HG03520 (cell line): ENCODE results near the gene ADAMTSL1.

Experiments
- ATAC-seq: cut with Tn5 transposase; IDR thresholded peaks from one replicate; pipeline ENCODE4 v1.9.1; 2021; ENCODE audit warnings: mild to moderate bottlenecking, moderate library complexity; ENCODE audit not compliant: unreplicated experiment

ADAMTSL1 gene

DNA sequence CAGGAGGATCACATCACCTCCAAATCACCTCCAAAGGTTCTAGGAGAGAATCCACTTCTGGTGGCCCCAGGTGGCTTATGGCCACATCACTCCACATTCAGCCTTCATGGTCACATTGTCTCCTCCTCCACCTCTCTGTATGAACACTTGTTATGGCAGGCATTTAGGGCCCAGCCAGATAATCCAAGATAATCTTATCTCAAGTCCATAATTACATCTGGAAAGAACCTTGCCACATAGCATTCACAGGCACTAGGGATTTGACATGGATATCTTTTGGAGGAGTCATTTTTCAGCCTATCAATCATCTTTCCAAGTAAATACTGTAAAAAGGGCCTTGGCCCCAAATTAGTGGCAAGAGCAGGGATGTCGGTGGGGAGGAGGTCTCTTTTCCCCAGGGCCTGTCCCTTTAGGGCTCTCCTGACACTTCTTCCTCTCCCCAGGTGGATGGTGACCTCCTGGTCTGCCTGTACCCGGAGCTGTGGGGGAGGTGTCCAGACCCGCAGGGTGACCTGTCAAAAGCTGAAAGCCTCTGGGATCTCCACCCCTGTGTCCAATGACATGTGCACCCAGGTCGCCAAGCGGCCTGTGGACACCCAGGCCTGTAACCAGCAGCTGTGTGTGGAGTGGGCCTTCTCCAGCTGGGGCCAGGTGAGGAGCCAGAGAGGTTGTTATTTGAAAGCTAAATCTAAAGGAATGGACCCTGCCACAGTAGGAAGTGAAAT lies 418.2 kb downstream of the ADAMTSL1 start:
- ATAC-seq = no peak

DNA sequence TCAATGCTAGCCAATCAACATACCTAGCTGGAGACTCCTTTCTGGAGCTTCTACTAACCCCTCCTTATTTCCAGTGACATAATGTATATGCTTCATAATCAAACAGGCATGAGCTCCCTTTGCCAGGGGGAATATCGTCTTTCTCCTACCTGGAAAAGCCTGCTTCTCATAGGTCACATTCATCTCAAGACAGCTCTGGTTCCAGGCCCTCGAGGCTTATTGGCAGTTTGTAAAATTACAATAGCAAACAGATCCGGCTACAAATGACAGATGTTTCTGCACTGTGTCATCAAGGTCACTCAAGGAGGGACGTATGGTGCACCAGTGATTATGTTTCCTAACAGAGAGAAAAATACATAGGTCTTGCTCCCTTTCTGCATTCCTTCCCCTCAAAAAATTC lies 419.1 kb downstream of the ADAMTSL1 start:
- ATAC-seq = no peak

DNA sequence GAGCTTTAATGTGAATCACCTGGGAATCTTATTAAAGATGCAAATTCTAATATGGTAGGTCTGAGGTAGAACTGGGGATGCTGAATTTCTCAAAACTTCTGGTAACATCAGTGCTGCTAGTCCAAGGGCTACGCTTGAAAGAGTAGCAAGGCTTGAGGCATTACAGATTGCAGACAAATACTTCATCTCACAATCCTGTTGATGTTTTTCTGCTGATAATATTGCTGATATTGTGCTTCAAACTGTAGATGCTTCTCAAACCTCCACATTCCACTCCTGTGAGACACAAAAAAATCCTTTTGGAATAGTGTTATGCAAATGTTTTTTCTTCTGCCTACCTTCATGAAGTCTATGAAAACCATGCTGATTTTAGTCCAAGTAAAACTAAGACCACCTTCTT lies 419.5 kb downstream of the ADAMTSL1 start:
- no peak for ATAC-seq

DNA sequence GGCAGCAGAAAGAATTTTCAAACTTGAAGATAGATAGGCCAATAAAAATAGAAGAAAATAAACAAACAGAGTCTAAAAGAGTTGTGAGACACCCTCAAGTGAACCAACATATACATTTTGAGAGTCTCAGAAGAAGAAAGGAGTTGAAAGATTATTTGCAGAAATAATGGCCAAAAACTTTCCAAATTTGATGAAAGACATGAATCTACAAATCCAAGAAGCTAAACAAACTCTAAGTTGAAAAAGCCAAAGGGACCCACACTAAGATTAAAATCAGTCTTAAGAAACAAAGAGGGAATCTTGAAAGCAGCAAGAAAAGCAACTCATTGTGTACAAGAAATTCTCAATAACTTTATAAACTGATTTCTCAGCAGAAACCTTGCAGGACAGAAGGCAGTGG lies 422.1 kb downstream of the ADAMTSL1 start:
- no peak for ATAC-seq

DNA sequence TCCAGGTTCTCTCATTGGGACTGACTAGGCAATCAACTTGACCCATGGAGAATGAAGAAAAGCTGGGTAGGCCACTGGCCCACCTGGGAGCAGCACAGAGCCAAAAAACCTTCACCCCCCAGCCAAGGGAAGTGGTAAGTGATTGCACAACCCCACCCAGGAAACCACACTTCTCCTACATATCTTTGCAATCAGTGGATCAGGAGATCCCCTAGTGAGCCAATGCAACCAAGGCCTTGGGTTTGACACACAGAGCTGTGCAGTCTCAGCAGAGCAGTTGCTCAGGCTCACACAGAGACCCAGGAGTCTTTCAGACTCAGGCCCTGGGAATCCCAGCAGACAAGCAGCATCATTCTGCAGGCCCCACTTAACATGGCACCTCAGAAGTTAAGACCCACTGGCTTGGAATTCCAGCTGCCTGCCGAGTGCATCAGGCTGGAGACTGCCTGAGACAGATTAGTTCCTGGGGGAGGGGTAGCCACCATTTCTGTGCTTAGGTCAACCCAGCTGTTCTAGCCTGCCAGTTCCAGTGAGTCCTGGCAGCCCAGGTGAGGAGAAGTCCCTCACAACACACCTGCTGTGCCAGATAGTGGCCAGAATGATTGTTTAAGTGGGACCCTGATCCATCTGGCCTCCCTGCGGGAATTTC lies 422.7 kb downstream of the ADAMTSL1 start:
- ATAC-seq = no peak

DNA sequence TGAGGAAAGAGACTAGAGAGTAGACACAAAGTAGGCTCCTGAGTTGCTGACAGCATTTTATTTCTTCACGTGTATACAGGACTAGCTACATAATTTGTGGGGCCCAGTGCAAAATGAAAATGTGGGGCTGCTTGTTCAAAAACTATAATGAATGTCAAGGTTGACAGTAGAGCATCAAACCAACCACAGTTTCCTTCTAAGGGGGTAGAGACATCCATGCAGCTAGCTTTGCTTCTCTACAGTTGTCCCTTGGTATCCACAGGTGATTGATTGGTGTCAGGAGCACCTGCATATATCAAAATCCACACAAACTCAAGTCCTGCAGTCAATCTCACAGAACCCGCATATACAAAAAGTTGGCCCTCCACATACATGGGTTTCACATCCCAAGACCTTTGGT lies 429.5 kb downstream of the ADAMTSL1 start:
- ATAC-seq = no peak

DNA sequence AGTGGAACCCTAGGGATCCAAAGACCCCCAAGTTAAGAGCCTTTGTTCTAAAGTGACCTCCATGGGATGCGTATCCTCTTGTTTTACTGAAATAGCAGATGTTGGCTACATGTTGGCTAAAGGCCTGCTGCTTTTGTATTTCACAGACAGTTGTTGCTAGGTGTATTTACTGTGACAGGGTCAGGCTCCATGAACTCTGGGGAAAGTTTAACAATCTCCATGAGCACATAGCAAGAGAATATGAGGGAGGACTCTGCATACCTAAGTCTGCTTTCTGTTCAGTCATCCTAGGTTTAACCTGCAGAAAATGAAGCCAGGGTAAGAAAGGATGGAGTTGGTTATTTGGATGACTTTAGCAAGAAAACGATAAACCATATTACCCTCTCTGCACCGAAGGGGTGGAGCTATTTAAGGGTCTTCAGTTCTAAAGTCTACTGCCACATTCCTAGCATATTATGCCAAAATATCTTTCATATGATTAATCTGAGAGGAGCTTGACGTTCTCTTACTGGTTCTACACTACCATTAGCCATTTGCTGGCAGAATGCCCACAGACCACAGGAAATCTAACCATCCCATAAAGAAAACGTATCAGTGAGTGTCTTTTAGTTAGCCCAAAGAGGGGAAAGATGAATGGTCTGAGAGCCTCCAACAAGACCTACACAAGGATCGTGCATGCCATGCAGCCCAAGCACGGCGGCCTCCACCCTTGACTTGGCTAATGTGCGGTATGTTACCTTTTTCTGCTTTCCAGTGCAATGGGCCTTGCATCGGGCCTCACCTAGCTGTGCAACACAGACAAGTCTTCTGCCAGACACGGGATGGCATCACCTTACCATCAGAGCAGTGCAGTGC lies 431.3 kb downstream of the ADAMTSL1 start:
- ATAC-seq = no peak

DNA sequence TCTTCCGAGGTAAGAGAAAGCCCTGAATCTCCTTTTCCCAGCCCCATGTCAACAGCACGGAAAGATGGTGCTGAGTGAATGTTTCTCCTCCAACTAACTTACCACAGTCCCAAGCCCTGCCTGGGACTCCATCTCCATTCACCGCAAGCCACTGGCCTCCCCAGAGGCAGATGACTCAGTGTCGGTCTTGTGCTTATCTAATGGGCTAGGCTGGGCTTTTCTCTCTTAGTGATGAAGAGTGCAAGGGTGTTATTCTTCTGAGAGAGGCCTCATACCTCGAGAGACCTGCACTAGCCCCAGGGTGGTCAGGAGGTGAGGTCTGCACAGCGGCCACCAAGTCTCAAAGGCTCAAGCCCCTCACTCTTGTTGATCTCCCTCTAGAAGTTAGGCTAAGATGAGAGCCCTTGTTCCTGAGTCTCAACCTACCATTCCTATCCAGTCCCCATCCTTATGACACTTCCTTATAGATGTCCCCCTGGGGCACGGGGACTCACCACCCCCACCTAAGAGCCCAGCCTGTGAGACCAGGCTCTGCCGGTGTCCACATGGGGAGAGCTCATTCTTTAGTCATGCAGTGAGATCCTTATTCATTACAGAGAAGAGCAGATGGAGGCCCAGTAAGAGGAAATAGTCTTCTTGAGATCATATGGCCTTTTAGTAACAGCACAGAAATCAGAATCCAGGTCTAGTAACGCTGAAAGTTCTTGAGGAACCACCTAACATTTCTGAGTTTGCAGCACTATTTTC lies 432.1 kb downstream of the ADAMTSL1 start:
- no peak for ATAC-seq

DNA sequence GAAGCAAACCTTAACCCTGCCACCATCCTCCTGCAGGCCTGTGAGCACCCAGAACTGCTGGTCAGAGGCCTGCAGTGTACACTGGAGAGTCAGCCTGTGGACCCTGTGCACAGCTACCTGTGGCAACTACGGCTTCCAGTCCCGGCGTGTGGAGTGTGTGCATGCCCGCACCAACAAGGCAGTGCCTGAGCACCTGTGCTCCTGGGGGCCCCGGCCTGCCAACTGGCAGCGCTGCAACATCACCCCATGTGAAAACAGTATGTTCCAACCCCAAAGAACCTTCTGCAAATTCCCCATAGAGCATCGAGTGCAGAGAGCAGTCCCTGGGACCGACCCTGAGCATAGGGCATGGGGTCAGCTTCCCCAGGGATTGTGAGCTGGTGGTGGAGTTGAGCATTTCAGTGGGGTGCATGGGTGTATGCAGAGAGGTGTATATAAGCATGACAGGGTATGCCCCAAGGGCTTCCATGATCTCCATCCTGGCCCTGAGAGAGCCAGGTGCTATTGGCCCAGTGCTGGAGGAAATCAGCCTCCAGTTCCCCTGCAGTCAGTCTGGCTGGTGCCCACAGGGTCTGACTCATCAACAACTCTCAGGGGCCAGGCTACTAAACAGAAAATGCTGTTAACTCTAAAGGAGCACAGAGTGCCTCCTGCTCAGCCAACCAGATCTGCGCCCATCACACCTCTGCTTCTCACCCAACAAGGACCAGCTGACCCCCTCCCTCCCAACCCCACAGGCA lies 432.9 kb downstream of the ADAMTSL1 start:
- no peak for ATAC-seq

DNA sequence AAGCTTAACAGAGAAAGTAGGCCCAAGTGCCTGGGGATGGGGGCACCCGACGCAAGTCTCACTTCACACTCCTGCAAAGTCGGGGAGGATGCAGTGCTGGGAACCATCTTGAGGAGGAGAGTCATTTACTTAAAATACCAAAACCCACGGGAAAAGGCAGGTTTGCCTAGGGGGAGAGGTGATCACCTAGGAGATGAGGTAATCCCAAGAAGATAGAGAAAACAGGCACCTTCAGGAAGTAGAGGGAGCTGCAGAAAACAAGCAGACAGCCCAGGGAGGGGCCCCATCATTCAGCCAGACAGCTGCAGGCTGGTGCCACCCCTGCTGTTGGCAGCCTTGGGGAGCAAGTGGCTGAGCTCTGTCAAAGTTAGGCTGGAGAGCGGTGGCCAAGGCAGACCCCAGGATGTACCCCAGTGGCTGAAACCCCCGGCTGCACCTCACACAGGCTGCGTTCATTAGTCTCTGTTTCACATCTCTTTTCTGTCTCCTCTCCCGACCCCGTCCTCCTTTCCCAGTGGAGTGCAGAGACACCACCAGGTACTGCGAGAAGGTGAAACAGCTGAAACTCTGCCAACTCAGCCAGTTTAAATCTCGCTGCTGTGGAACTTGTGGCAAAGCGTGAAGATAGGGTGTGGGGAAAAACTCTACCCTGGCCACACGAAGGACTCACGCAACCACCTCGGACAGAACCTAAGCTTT lies 434.1 kb downstream of the ADAMTSL1 start:
- no peak for ATAC-seq

DNA sequence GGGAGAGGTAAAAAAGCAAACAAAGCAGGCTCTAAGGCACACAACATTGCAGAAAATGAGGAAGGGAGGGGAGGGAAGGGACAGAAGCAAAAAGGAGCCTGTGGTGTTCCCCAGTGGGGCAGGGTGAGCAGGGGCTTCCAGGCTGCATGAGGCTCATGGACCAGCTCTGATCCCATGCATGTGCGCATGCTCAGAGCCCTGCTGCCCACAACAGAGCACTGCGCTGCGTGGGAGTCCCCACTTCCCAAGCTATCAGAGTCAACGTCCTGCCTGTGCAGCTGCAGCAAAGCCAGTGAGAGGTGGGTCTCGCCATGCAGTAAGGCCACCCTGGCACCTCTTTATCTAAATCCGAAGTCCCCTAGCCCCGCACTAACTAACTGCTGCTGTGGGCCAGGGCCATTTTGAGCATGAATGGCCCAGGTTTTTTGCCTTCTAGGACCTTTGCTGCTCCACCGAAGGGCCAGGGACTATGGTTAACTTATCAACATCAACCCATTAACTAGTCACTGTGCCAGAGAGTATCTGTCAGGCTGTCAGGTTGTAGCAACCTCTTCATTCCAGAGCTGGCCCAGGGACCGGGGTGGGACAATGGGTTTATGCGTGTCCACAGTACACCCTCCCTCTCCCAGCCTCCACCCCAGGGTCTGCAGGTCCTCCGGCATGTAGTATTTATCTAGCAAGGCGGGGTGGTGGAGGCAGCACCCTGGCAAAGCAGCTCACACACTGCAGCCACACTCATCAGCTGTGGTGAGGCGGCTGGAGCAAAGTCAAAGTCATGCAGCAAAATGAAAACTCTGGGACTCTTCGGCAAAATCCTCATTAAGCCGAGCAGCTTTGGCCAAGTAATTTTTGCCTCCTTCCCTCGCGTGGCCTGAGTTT lies 435.4 kb downstream of the ADAMTSL1 start:
- no peak for ATAC-seq

DNA sequence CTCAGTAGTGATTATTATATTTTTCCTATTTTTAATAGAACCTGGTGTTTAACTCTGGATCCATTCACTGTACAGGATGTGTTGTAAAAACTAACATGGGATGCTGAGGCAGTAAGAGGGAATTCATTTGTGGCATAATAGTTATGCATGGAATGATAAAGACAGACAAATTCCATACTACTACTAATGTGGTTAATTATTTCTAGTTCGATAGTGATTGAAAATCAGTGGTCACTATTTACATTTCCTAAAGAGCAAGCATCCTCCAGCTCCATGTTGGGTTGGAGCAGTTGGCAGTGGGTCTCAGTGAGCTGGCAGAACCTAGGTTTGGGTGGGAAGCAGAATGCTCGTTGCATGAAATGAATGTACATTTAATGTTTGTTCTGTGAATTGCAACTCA lies 436.5 kb downstream of the ADAMTSL1 start:
- ATAC-seq = no peak

DNA sequence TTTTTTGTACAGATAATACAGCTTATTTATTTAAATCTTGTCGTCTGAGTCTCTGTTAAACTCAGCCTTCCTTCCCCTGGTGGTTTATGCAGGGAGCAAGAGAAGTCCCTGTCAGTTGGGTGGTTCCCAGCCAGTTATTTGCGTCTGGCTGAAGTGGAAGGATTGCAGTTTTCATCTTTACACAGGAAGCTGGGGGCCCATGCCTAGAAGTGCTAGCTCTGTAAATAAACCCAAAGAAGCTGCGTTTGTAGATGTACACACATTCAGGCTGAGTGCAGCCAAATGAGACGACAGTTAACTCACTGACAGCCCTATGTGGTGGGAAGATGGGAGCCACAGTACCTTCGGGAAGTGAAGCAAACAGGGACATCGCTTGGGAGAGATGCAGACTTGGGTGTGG lies 437.0 kb downstream of the ADAMTSL1 start:
- ATAC-seq = no peak

DNA sequence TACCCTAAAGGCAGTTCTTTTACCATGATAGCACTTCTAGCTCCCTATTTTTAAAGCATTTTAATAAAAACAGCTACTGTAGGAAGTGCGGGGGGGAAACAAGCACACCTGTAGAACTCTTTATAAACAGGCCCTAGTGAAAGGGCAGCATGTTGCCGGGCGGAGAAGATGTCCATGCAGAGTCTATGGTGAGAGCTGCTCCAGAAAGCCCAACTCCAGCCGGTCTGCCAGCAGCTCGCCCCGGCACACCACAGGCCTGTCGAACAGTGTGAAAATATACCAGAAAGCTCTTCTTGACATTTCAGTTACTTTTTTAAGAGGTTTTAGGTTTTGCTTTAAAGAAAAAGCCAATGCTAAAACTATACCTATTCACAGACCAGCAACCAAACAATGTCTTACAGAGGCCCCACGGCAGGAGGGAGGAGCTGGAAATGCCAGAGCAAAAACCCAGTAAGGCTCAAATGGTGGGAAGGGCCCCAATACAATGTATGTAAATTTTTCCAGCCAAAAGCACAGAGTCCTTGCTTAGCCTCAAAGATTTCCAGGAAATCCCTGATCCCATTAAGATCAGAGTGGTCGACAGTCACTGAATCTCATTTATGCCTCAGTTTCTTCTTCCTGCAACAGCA lies 437.9 kb downstream of the ADAMTSL1 start:
- ATAC-seq = no peak

DNA sequence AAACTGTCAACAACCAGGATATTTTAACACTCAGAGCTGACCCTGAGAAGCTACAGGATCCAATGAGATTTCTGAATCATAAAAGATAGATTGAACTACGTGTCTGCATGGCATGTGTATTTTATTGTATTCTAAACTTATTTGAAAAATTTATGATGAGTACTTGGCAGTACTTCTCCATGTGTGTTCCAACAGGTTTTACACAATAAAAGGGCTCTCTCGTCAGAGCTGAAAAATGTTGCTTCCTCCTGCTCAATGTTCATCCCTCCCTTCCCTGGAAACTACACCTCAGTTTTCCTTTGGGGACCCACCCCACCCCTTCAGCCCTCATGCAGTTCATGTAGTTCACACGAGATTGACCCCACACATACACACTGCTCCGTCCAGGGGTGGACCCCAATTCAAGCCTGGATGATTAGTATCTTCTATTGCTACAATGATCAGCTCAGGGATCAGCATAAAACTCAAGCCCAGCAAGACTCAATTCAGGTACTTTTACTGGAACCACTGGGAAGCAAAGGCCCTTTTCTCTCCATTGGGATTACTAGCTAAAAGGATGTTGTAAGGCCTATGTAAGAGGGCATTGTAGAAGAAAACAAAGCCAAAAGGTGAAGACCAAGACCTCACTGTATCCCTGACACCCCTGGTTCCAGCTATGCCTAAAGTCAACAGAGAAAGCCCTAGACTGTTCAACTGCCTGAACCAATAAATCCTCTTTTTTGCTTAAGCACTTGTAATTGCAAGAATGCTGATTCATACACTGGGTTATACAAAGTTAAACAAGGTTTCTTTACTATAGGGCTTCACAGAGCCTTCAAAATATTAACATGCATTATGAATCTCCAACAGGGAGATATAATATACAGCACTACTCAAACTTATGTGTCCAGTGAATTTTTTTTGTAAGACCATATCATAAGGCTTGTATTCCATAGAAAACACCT lies 446.5 kb downstream of the ADAMTSL1 start:
- no peak for ATAC-seq

DNA sequence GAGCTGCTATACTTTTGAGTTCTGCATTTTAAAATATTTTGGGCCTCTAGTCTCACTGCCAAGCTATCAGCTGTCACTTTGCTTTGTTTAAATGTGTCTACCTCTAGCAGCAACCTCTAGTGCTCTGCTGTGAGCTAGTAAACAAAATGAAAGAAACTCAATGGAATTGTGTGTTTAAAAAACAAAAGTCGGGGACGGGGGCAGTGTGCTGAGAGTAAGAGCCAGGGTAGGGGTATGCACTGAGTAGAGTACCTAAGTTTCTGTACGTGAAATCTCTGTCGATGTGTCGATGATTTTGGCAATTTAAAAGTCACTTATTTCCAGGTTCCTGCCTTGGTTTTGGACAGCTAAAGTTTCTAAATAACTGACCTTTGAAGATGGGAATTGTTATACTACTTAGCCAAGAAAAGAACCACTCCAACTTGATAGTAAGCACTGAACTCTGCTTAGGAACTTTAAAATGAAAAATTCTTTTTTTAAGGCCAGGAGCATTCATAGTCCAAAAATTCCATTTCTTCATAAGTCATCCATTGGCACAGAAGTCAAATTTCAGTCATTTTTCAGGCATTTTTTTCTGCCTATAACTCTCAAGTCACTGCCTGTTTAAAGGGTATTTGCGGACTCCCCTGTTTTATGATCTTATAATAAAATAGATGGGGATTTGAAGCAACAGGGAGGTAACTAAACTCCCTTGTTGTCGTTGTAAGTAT lies 447.6 kb downstream of the ADAMTSL1 start:
- ATAC-seq = no peak
